Body of pancreas (tissue), 4 donors: Measurements from ENCODE around the gene NLRP6. TPM values are rescaled to one million over a fixed set of nuclear protein-coding genes. Genes with fewer than 3 reads are reported as not detected.

Source experiments
- ATAC-seq: fragments of 150-250 bp; one replicate; pipeline ENCODE4 v1.9.1; 2016
- DNase-seq, 4 donors: peaks; one replicate each; pipeline ENCODE4 v3.0.0-alpha.2; 2019
- H3K27ac ChIP-seq, 4 donors: fragments of 200-600 bp; sonication (generic); 1 replicate in 3 of 4; 2 replicates in 1 of 4; pipeline versions ENCODE4 v1.5.1 to v1.6.1; 2016 to 2019; ENCODE audit warnings: mild to moderate bottlenecking in 1 of 4, mixed read lengths in 1 of 4, moderate library complexity in 1 of 4
- H3K27me3 ChIP-seq, 2 donors: fragments of 200-600 bp; sonication (generic); one replicate each; pipeline ENCODE4 v1.6.0; 2016; ENCODE audit warnings: mild to moderate bottlenecking in 1 of 2
- H3K36me3 ChIP-seq, 2 donors: fragments of 200-600 bp; sonication (generic); replicated peaks in 1 of 2; 2 replicates each; pipeline ENCODE4 v1.5.1; 2016; ENCODE audit warnings: low read depth in 2 of 2; ENCODE audit not compliant: insufficient read depth in 1 of 2
- H3K4me1 ChIP-seq: fragments of 200-600 bp; sonication (generic); one replicate; pipeline ENCODE4 v1.6.0; 2016
- H3K4me3 ChIP-seq, 2 donors: fragments of 200-600 bp; sonication (generic); 1 replicate in 1 of 2; 2 replicates in 1 of 2; pipeline ENCODE4 v1.5.1; 2016 to 2019
- H3K9me3 ChIP-seq, 3 donors: fragments of 200-600 bp; sonication (generic); 1 replicate in 2 of 3; 2 replicates in 1 of 3; pipeline ENCODE4 v1.5.1; 2016
- CTCF ChIP-seq, 7 experiments: fragments of 450-650 bp in 4 of 7; fragments of 200-600 bp in 3 of 7; sonication (generic) in 3 of 7; IDR thresholded peaks; one replicate each; pipeline ENCODE4 v1.5.1; 2016 to 2019; ENCODE audit warnings: antibody characterized with exemption in 7 of 7
- POLR2A ChIP-seq, 3 donors: fragments of 450-650 bp; IDR thresholded peaks; one replicate each; pipeline ENCODE4 v1.6.1; 2016; ENCODE audit warnings: antibody characterized with exemption in 3 of 3, mild to moderate bottlenecking in 2 of 3
- WGBS, 2 donors: methylation state at CpG; one replicate each; pipeline ENCODE4 v1.1.5; 2017; 5-methylcytosine and 5-hydroxymethylcytosine counted together
- intact Hi-C: fragments of 100-400 bp; cut with DNase I; formaldehyde crosslinking; loops from one replicate; pipeline ENCODE4 v1.15.1; 2023
- total RNA-seq, 2 donors: library from RNA; depleted of rRNA; stranded (reverse); fragments of >200 nt; gene quantifications; one replicate each; pipeline ENCODE4 v1.1.0, GENCODE V29; 2016

Gene NLRP6
- total RNA-seq, 2 donors from 2014 or later, result 1.0 TPM; not detected in 1

DNA sequence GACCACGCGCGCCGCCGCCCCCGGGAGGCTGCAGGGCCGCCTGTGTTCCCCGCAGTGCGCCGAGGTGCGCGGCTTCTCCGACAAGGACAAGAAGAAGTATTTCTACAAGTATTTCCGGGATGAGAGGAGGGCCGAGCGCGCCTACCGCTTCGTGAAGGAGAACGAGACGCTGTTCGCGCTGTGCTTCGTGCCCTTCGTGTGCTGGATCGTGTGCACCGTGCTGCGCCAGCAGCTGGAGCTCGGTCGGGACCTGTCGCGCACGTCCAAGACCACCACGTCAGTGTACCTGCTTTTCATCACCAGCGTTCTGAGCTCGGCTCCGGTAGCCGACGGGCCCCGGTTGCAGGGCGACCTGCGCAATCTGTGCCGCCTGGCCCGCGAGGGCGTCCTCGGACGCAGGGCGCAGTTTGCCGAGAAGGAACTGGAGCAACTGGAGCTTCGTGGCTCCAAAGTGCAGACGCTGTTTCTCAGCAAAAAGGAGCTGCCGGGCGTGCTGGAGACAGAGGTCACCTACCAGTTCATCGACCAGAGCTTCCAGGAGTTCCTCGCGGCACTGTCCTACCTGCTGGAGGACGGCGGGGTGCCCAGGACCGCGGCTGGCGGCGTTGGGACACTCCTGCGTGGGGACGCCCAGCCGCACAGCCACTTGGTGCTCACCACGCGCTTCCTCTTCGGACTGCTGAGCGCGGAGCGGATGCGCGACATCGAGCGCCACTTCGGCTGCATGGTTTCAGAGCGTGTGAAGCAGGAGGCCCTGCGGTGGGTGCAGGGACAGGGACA is 2.7 kb downstream of the NLRP6 start:
- Histone ChIP-seq H3K4me3 (no peak overlapping the region), H3K4me1 (peaks cover 24% of the 10 kb centered on the region), H3K27ac (no peak overlapping the region), H3K9me3 (no peaks in the 10 kb centered on the region), H3K36me3 (no peaks in the 10 kb centered on the region), H3K27me3 (peaks cover 0 to 13% of the 10 kb centered on the region in 2 donors)
- DNase-seq, result peak in 1 of 4 donors; percentile 13
- TF ChIP-seq CTCF (IDR thresholded peaks at IDR 0.05), result no peak
- no peak for TF ChIP-seq POLR2A (IDR thresholded peaks at IDR 0.05)
- intact Hi-C loops, result no loop called here
- peak; percentile 5 for ATAC-seq
- WGBS, 2 donors, result 7% methylated on average over 30 to 79 of the region's 79 CpGs

GRCh38 chr11:281486-282161 is 3.4 kb downstream of the NLRP6 start:
- intact Hi-C loops, result no loop called here
- TF ChIP-seq POLR2A (IDR thresholded peaks at IDR 0.05) (peak in 1 of 3 donors; percentile 4), CTCF (IDR thresholded peaks at IDR 0.05) (no peak)
- 31 to 40% methylated on average over 26 of the region's 26 CpGs for WGBS, 2 donors

DNA sequence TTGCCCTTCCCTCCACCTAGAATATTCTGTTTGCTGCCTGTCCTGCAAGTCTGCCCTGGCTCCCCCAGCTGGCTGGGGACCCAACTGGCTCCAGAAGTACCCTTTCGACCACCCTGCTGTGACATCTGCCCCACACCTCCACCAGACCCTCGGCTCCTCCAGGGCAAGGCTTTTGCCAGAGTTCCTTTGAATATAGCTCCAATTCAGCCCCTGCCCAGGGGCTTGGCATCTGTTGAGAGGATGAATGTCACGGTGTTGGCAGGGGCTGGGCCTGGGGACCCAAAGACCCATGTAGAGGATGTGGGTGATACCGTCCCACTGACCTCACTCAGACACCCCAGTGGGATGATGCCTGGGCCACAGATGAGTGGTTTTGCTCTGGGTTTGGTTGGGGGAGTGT is 4.0 kb downstream of the NLRP6 start:
- Histone ChIP-seq H3K27ac (no peak overlapping the region), H3K36me3 (no peaks in the 10 kb centered on the region), H3K27me3 (peaks cover 0 to 13% of the 10 kb centered on the region in 2 donors), H3K4me1 (peaks cover 31% of the 10 kb centered on the region), H3K4me3 (no peak overlapping the region), H3K9me3 (no peaks in the 10 kb centered on the region)
- TF ChIP-seq POLR2A (IDR thresholded peaks at IDR 0.05) (no peak), CTCF (IDR thresholded peaks at IDR 0.05) (no peak)
- 66 to 75% methylated on average over 4 of the region's 4 CpGs for WGBS, 2 donors
- intact Hi-C loops, result no loop called here
- no peak for ATAC-seq
- no peak for DNase-seq

More at GRCh38 chr11:281486-282161, 3.4 kb downstream of the NLRP6 start:
- ATAC-seq (no peak), DNase-seq (no peak)
- H3K27ac ChIP-seq, result no peak overlapping the region
- no peaks in the 10 kb centered on the region for H3K9me3 ChIP-seq
- H3K36me3 ChIP-seq, result no peaks in the 10 kb centered on the region
- H3K4me1 ChIP-seq, result peaks cover 26% of the 10 kb centered on the region
- H3K4me3 ChIP-seq, result no peak overlapping the region
- H3K27me3 ChIP-seq, result peaks cover 0 to 13% of the 10 kb centered on the region in 2 donors

DNA sequence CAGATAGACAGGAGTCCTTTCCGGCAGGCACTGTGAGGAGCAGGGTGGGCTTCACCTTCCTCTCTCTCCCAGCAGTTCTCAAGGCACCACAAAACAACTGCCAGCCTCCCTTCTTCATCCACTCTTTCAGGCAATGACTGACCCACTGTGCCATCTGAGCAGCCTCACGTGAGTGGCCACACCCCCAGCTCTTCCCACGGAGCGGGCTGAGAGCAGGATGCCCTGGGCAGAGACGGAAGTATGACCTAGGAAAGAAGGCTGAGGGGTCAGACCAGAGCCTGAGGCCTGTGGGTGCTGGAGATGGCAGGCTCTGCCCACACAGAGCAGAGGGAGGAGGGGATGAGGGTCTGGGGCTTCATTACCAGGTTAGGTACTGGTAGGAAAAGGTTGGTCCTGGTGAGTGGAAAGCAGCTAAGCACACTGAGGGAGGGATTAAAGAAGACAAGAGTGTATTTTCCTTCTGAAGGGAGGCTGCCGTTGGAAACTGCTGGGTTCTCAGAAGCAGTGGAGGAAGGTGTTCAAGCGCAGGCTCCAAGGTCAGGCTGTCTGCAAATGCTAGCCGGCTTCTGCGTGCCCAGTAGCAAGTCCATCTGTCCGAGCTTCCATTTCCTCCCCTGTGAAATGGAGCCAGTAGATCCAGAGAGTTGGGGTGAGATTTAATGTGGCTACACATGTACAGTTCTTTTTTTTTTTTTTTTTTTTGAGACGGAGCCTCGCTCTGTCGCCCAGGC is 4.6 kb downstream of the NLRP6 start:
- H3K4me1 ChIP-seq, result peaks cover 32% of the 10 kb centered on the region
- WGBS, 2 donors, result 42 to 47% methylated on average over 10 to 13 of the region's 13 CpGs
- no peak overlapping the region for H3K27ac ChIP-seq
- ATAC-seq, result no peak
- DNase-seq, result no peak
- no peaks in the 10 kb centered on the region for H3K36me3 ChIP-seq
- TF ChIP-seq CTCF (IDR thresholded peaks at IDR 0.05) (no peak), POLR2A (IDR thresholded peaks at IDR 0.05) (no peak)
- intact Hi-C loops, result no loop called here
- no peak overlapping the region for H3K4me3 ChIP-seq
- no peaks in the 10 kb centered on the region for H3K9me3 ChIP-seq
- peaks cover 0 to 13% of the 10 kb centered on the region in 2 donors for H3K27me3 ChIP-seq
